Measurements from ENCODE around the gene IL20RB.
"Not testable (repeated sequence)": the region's sequence is repeated elsewhere in the genome, so short reads cannot be mapped to it uniquely, and the experiment has no call there.

The IL20RB gene

DNA sequence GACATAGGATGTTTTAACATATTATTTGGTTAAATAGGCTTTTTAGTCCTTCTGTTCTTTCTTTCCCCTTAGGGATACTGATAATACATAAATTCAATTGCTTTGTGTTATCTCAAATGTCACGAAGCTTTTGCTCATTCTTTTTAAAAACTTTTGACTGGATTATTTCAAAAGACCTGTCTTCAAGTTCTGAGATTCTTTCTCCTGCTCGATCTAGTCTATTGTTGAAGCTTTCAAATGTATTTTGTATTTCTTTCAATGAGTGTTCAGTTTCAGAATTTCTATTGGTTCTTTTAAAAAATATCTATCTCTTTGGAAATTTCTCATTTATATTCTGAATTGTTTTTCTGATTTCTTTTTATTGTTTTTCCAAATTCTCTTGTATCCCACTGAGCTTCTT is 16.9 kb downstream of the IL20RB start:
- DNase-seq (ENCODE audit: insufficient read length, low spot score) (no peak), FAIRE-seq (no peak)
- TF ChIP-seq POLR2A (IDR thresholded peaks at IDR 0.05; ENCODE audit: low read depth, low read length) (no peak), SPI1 (IDR thresholded peaks at IDR 0.05; ENCODE audit: low read depth, low read length) (no peak), POLR2AphosphoS5 (IDR thresholded peaks at IDR 0.05; ENCODE audit: low read depth, low read length) (no peak), POU2F2 (IDR thresholded peaks at IDR 0.05; ENCODE audit: low read depth, low read length) (no peak), PAX5 (IDR thresholded peaks at IDR 0.05; ENCODE audit: insufficient read depth, low read length, severe bottlenecking) (no peak), TAF1 (IDR thresholded peaks at IDR 0.05; ENCODE audit: low read depth, low read length) (no peak)

DNA sequence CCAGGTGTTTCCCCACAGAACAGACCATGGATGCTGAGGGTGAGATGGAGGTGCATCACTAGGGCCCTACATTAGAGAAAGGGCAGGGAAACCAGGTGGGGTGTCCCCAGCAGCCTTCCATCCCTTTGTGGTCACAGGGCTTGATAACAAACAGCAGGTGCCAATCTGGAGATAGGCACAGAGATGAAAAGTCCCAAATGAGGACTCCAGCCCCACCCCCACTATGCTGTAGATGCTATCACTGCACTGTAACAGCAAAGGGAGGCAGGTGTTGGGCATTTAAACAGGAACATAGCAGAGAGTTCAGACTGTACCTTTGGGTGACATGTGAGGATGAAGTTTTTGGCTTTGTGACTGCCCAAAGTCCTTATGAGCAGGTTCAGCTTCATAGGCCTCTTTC is 21.4 kb downstream of the IL20RB start:
- FAIRE-seq = no peak

DNA sequence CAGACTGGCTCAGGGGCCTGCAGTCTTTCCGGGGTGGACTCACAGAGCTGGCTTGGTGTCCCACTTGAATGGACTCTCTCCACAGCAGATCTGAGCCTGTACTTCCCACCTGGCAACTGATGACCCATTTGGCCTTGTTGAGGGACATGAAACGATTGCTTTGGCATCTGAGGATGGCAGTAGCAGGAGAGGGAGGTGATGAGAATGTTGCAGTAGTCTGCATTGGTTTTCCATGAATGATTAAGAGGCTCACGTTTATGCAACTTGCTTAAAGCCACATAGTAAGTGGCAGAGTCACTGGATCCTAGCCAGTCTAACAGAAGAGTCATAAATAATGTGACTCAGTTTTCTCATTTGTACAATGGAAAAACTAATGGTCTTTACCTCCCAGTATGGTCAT is 21.9 kb downstream of the IL20RB start:
- no peak for FAIRE-seq
- TF ChIP-seq POU2F2 (IDR thresholded peaks at IDR 0.05; ENCODE audit: low read depth, low read length) (no peak), POLR2A (IDR thresholded peaks at IDR 0.05; ENCODE audit: low read depth, low read length) (no peak), TAF1 (IDR thresholded peaks at IDR 0.05; ENCODE audit: low read depth, low read length) (no peak), SPI1 (IDR thresholded peaks at IDR 0.05; ENCODE audit: low read depth, low read length) (no peak), PAX5 (IDR thresholded peaks at IDR 0.05; ENCODE audit: insufficient read depth, low read length, severe bottlenecking) (no peak), POLR2AphosphoS5 (IDR thresholded peaks at IDR 0.05; ENCODE audit: low read depth, low read length) (no peak)
- no peak for DNase-seq (ENCODE audit: insufficient read length, low spot score)

More for the DNA sequence above, 21.4 kb downstream of the IL20RB start:
- TF ChIP-seq PAX5 (IDR thresholded peaks at IDR 0.05; ENCODE audit: insufficient read depth, low read length, severe bottlenecking) = no peak
- no peak for DNase-seq (ENCODE audit: insufficient read length, low spot score)

DNA sequence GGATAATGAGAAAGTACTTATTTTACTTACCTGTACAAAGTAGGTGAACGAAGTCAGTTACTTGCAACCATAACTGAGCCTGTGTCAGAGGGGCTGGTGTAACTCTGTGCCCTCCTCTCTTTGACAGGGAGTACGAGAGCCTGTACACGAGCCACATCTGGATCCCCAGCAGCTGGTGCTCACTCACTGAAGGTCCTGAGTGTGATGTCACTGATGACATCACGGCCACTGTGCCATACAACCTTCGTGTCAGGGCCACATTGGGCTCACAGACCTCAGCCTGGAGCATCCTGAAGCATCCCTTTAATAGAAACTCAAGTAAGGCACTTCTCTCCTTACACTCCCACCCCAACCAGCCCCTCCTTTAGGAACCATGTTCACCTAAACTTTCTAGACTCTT is 24.2 kb downstream of the IL20RB start:
- DNase-seq (ENCODE audit: insufficient read length, low spot score) = no peak
- TF ChIP-seq POLR2AphosphoS5 (IDR thresholded peaks at IDR 0.05; ENCODE audit: low read depth, low read length) (no peak), POLR2A (IDR thresholded peaks at IDR 0.05; ENCODE audit: low read depth, low read length) (no peak), SPI1 (IDR thresholded peaks at IDR 0.05; ENCODE audit: low read depth, low read length) (no peak), TAF1 (IDR thresholded peaks at IDR 0.05; ENCODE audit: low read depth, low read length) (no peak), PAX5 (IDR thresholded peaks at IDR 0.05; ENCODE audit: insufficient read depth, low read length, severe bottlenecking) (no peak), POU2F2 (IDR thresholded peaks at IDR 0.05; ENCODE audit: low read depth, low read length) (no peak)
- FAIRE-seq = no peak

DNA sequence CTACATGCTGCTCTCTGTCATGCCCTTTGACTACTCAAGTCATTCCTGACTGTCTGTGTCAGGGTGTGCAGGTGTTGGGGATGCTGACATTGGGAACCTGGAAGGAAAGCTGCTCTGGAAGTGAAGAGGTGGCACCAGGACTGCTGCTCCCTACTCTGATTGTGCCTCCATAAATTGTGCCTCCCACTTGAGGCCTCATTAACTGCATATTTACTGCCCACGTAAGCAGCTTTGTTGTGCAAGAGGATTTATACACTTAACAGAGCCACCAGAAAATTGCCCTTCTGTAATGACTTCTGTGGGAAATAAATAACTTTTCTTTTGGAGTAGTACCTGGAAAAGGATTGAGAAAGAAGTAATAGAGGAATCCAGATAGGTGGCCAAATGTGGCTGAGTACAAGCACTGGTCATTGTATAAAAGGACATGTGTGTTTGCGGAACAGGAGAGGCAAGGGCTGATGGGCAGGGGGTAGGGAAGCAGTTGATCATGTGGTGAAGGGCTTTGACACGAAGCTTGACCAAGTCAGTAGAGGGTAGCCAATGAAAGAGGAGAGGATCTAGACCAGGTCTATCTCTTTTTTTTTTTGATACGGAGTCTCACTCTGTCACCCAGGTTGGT is 24.8 kb downstream of the IL20RB start:
- no peak for FAIRE-seq
- no peak for DNase-seq (ENCODE audit: insufficient read length, low spot score)

DNA sequence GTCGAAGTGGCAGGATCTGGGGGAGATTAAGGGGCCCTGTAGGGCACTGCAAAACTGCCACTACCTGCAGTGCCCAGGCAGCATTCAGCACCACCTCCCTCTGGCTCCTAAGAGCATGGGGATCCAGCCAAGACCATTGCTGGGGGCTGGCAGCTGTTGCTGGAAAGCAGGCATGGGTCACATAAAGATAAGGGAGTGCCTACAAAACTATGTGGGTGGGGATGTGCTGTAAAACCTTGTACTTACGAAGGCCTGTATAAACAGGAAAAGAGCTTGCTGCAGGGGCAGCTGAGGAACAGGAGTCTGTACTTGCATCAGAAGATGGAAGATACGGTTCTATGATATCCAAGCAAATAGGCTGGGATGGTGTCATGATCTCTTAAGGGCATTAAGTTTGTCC is 27.1 kb downstream of the IL20RB start:
- TF ChIP-seq PAX5 (IDR thresholded peaks at IDR 0.05; ENCODE audit: insufficient read depth, low read length, severe bottlenecking) (no peak), POU2F2 (IDR thresholded peaks at IDR 0.05; ENCODE audit: low read depth, low read length) (no peak), POLR2AphosphoS5 (IDR thresholded peaks at IDR 0.05; ENCODE audit: low read depth, low read length) (no peak), SPI1 (IDR thresholded peaks at IDR 0.05; ENCODE audit: low read depth, low read length) (no peak), POLR2A (IDR thresholded peaks at IDR 0.05; ENCODE audit: low read depth, low read length) (no peak), TAF1 (IDR thresholded peaks at IDR 0.05; ENCODE audit: low read depth, low read length) (no peak)
- no peak for FAIRE-seq
- DNase-seq (ENCODE audit: insufficient read length, low spot score) = no peak

More for the DNA sequence above, 24.8 kb downstream of the IL20RB start:
- TF ChIP-seq POLR2AphosphoS5 (IDR thresholded peaks at IDR 0.05; ENCODE audit: low read depth, low read length) = no peak
- TF ChIP-seq SPI1 (IDR thresholded peaks at IDR 0.05; ENCODE audit: low read depth, low read length) = no peak
- TF ChIP-seq POU2F2 (IDR thresholded peaks at IDR 0.05; ENCODE audit: low read depth, low read length) = no peak
- TF ChIP-seq POLR2A (IDR thresholded peaks at IDR 0.05; ENCODE audit: low read depth, low read length) = no peak
- TF ChIP-seq TAF1 (IDR thresholded peaks at IDR 0.05; ENCODE audit: low read depth, low read length) = no peak
- TF ChIP-seq PAX5 (IDR thresholded peaks at IDR 0.05; ENCODE audit: insufficient read depth, low read length, severe bottlenecking) = no peak

DNA sequence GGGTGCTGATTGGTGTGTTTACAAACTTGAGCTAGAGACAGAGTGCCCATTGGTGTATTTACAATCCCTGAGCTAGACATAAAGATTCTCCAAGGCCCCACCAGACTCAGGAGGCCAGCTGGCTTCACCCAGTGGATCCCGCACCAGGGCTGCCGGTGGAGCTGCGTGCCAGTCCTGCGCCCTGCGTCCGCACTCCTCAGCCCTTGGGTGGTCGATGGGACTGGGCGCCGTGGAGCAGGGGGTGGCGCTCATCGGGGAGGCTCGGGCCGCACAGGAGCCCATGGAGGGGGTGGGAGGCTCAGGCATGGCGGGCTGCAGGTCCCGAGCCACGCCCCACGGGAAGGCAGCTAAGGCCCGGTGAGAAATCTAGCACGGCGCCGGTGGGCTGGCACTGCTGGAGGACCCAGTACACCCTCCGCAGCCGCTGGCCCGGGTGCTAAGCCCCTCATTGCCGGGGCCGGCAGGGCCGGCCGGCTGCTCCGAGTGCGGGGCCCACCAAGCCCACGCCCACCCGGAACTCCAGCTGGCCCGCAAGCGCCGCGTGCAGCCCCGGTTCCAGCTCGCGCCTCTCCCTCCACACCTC is 29.7 kb downstream of the IL20RB start:
- not testable (repeated sequence) for FAIRE-seq; DNase-seq (ENCODE audit: insufficient read length, low spot score)

DNA sequence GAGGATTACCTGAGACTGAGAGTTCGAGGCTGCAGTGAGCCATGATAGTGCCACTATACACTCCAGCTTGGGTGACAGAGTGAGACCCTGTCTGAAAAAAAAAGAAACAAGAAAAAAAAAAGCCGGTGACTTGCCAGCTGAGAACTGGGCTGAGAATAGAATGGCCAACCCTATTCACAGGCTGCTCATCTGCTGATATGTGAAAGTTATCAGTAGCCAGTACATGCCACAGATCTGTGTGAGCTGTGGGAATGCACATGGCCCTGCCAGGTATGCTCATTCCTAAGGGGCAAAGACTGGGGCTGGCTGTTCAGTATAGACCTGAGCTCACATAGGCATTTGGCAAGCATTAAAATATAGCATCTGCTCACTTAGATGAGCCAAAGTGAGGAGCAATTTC is 30.9 kb downstream of the IL20RB start:
- FAIRE-seq (no peak), DNase-seq (ENCODE audit: insufficient read length, low spot score) (no peak)
- TF ChIP-seq POLR2AphosphoS5 (IDR thresholded peaks at IDR 0.05; ENCODE audit: low read depth, low read length) = no peak
- TF ChIP-seq PAX5 (IDR thresholded peaks at IDR 0.05; ENCODE audit: insufficient read depth, low read length, severe bottlenecking) = no peak
- no peak for TF ChIP-seq TAF1 (IDR thresholded peaks at IDR 0.05; ENCODE audit: low read depth, low read length)
- no peak for TF ChIP-seq SPI1 (IDR thresholded peaks at IDR 0.05; ENCODE audit: low read depth, low read length)
- TF ChIP-seq POU2F2 (IDR thresholded peaks at IDR 0.05; ENCODE audit: low read depth, low read length) = no peak
- TF ChIP-seq POLR2A (IDR thresholded peaks at IDR 0.05; ENCODE audit: low read depth, low read length) = no peak

DNA sequence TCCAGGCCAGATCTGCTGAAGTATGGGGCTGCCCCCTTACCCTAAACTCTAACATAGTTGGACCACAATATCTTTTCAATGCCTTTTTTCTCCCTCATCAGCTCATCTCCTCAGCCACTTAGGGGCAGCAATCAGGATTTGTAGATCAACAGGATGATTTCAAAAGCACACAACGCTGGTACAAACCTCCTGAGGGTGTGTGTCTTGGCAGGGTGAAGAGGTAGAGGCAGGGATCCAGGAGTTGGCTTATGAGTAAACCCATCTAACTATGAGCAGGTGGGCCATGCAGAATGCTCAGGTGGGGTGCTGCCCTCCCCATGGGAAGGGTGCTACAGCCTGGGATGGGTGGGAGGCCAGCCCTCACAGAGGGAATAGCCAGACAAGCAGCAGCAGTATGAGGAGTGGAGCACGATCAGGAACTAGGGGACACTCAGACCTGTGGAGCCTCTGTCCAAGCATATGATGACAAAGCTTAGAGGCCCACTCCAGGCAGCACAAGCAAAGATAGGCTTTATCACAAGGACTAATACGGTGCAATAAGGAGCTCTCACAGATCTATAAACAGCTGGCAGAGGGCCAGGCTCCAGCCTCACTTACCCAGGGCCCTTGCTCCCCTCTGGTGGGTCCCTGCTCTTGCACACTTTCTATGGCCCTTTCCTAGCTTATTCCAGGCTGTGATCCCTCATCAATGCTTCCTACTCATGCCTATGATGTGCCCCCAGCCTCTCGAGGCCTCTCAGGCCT is 32.2 kb downstream of the IL20RB start:
- FAIRE-seq (no peak), DNase-seq (ENCODE audit: insufficient read length, low spot score) (no peak)
- TF ChIP-seq PAX5 (IDR thresholded peaks at IDR 0.05; ENCODE audit: insufficient read depth, low read length, severe bottlenecking) (no peak), SPI1 (IDR thresholded peaks at IDR 0.05; ENCODE audit: low read depth, low read length) (no peak), TAF1 (IDR thresholded peaks at IDR 0.05; ENCODE audit: low read depth, low read length) (no peak), POLR2A (IDR thresholded peaks at IDR 0.05; ENCODE audit: low read depth, low read length) (no peak), POU2F2 (IDR thresholded peaks at IDR 0.05; ENCODE audit: low read depth, low read length) (no peak), POLR2AphosphoS5 (IDR thresholded peaks at IDR 0.05; ENCODE audit: low read depth, low read length) (no peak)

DNA sequence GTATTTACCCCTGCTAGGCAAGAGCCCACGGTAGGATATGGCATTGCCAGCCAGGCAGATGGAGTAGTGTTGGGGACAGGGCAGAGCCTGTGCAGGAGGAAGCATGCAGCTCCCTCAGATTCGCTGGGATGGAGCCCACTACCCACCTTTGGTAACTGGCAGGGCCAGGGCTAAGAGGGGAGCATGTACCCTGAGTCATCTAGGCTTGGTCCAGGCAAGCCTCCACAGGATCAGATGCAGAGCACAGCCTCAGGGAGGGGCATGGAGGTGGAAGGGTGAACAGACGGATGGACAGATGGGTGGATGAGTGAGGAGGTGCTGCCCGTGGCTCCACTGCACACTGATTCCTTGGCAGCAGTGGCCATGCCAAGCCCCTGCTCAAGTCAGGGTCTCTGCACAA is 33.0 kb downstream of the IL20RB start:
- TF ChIP-seq POLR2A (IDR thresholded peaks at IDR 0.05; ENCODE audit: low read depth, low read length) = no peak
- TF ChIP-seq SPI1 (IDR thresholded peaks at IDR 0.05; ENCODE audit: low read depth, low read length) = no peak
- no peak for TF ChIP-seq PAX5 (IDR thresholded peaks at IDR 0.05; ENCODE audit: insufficient read depth, low read length, severe bottlenecking)
- no peak for TF ChIP-seq TAF1 (IDR thresholded peaks at IDR 0.05; ENCODE audit: low read depth, low read length)
- TF ChIP-seq POU2F2 (IDR thresholded peaks at IDR 0.05; ENCODE audit: low read depth, low read length) = no peak
- no peak for TF ChIP-seq POLR2AphosphoS5 (IDR thresholded peaks at IDR 0.05; ENCODE audit: low read depth, low read length)
- DNase-seq (ENCODE audit: insufficient read length, low spot score) (no peak), FAIRE-seq (no peak)

Data from GM12891 (cell line).